GM23338 (cell line): ENCODE results near the gene TSHZ2. TPM values are rescaled to one million over a fixed set of nuclear protein-coding genes. Genes with fewer than 3 reads are reported as not detected.

Source experiments
- ATAC-seq: fragments of 200-7000 bp; cut with Tn5 transposase; 3 replicates; pipeline ENCODE4 v1.9.1; 2020
- DNase-seq: peaks from one replicate; pipeline ENCODE4 v3.0.0-alpha.2; 2015; ENCODE audit warnings: low spot score
- H2AFZ ChIP-seq: fragments of 200-600 bp; sonication (generic); 2 replicates; pipeline ENCODE4 v1.8.0; 2016; ENCODE audit warnings: antibody characterized with exemption, mild to moderate bottlenecking, moderate library complexity
- H3F3A ChIP-seq: fragments of 200-600 bp; sonication (generic); replicated peaks from 2 replicates; pipeline ENCODE4 v1.8.0; 2017; ENCODE audit warnings: antibody characterized with exemption, mixed run types, low read depth
- H3K27ac ChIP-seq: fragments of 200-600 bp; sonication (generic); 2 replicates; pipeline ENCODE4 v1.6.1; 2016; ENCODE audit warnings: low read depth
- H3K27me3 ChIP-seq: fragments of 200-600 bp; sonication (generic); 2 replicates; pipeline ENCODE4 v1.8.0; 2016; ENCODE audit warnings: mild to moderate bottlenecking, mixed run types, moderate library complexity; ENCODE audit not compliant: insufficient read depth
- H3K36me3 ChIP-seq: fragments of 200-600 bp; sonication (generic); 2 replicates; pipeline ENCODE4 v1.8.0; 2016; ENCODE audit warnings: mild to moderate bottlenecking; ENCODE audit not compliant: insufficient read depth
- H3K4me1 ChIP-seq: fragments of 200-600 bp; sonication (generic); 2 replicates; pipeline ENCODE4 v1.8.0; 2016; ENCODE audit warnings: mild to moderate bottlenecking, moderate library complexity; ENCODE audit not compliant: insufficient read depth
- H3K4me2 ChIP-seq: fragments of 200-600 bp; sonication (generic); 2 replicates; pipeline ENCODE4 v1.7.1; 2017; ENCODE audit warnings: mixed run types
- H3K4me3 ChIP-seq: fragments of 200-600 bp; sonication (generic); 2 replicates; pipeline ENCODE4 v1.6.1; 2016; ENCODE audit warnings: mixed run types
- H3K79me2 ChIP-seq: fragments of 200-600 bp; sonication (generic); replicated peaks from 2 replicates; pipeline ENCODE4 v1.8.0; 2017; ENCODE audit warnings: mild to moderate bottlenecking; ENCODE audit not compliant: insufficient read depth
- H3K9me2 ChIP-seq: fragments of 200-600 bp; sonication (generic); 2 replicates; pipeline ENCODE4 v1.8.0; 2017; ENCODE audit not compliant: insufficient read depth
- H4K20me1 ChIP-seq: fragments of 200-600 bp; sonication (generic); replicated peaks from 2 replicates; pipeline ENCODE4 v1.8.0; 2017; ENCODE audit warnings: mild to moderate bottlenecking; ENCODE audit not compliant: insufficient read depth
- H3K27ac Mint-ChIP-seq: 2 replicates; pipeline ENCODE4 v1.8.0; 2020; ENCODE audit warnings: inconsistent platforms, mild to moderate bottlenecking, moderate library complexity, mixed read lengths
- H3K27me3 Mint-ChIP-seq: 3 replicates; pipeline ENCODE4 v1.8.0; 2022; ENCODE audit warnings: low read depth, mild to moderate bottlenecking, moderate library complexity, mixed read lengths, inconsistent platforms; ENCODE audit not compliant: insufficient read depth, poor library complexity
- H3K36me3 Mint-ChIP-seq: 3 replicates; pipeline ENCODE4 v1.8.0; 2021; ENCODE audit warnings: low read depth, mild to moderate bottlenecking, inconsistent platforms, moderate library complexity, mixed read lengths
- H3K4me1 Mint-ChIP-seq: 3 replicates; pipeline ENCODE4 v1.8.0; 2020; ENCODE audit warnings: mild to moderate bottlenecking, inconsistent platforms, mixed read lengths
- H3K4me3 Mint-ChIP-seq: 3 replicates; pipeline ENCODE4 v1.8.0; 2021; ENCODE audit warnings: moderate library complexity, mild to moderate bottlenecking, inconsistent platforms, mixed read lengths
- H3K9me3 Mint-ChIP-seq: 3 replicates; pipeline ENCODE4 v1.8.0; 2020; ENCODE audit warnings: moderate library complexity, mild to moderate bottlenecking, inconsistent platforms, mixed read lengths
- CREB1 ChIP-seq: fragments of 250-450 bp; sonication (Bioruptor Pico); IDR thresholded peaks from 2 replicates; pipeline ENCODE4 v1.5.0; 2020; ENCODE audit warnings: low read depth, mild to moderate bottlenecking, moderate library complexity
- EZH2 ChIP-seq: fragments of 200-600 bp; sonication (generic); IDR thresholded peaks from one replicate; pipeline ENCODE4 v1.8.0; 2017; ENCODE audit warnings: antibody characterized with exemption, mild to moderate bottlenecking, low read depth; ENCODE audit not compliant: unreplicated experiment
- EZH2phosphoT487 ChIP-seq: fragments of 200-600 bp; sonication (generic); IDR thresholded peaks from one replicate; pipeline ENCODE4 v1.8.1; 2018; ENCODE audit warnings: antibody characterized with exemption; ENCODE audit not compliant: unreplicated experiment
- JUNB ChIP-seq: IDR thresholded peaks from one replicate; pipeline ENCODE4 v1.6.1; 2016; ENCODE audit warnings: antibody characterized with exemption; ENCODE audit not compliant: unreplicated experiment
- NANOG ChIP-seq: IDR thresholded peaks from 2 replicates; pipeline ENCODE4 v1.6.1; 2016; ENCODE audit warnings: antibody characterized with exemption, borderline replicate concordance
- POLR2AphosphoS5 ChIP-seq: IDR thresholded peaks from 2 replicates; pipeline ENCODE4 v1.6.1; 2016; ENCODE audit warnings: antibody characterized with exemption, low read depth
- STAT1 ChIP-seq: IDR thresholded peaks from one replicate; pipeline ENCODE4 v1.6.1; 2016; ENCODE audit warnings: antibody characterized with exemption; ENCODE audit not compliant: unreplicated experiment
- ZNF114 ChIP-seq: fragments of 250-450 bp; sonication (Bioruptor Pico); IDR thresholded peaks from 2 replicates; pipeline ENCODE4 v1.5.0; 2020; ENCODE audit warnings: mild to moderate bottlenecking, moderate library complexity
- ZNF331 ChIP-seq: fragments of 250-450 bp; sonication (Bioruptor Pico); IDR thresholded peaks from 2 replicates; pipeline ENCODE4 v1.5.0; 2020; ENCODE audit warnings: low read depth, mild to moderate bottlenecking, moderate library complexity
- polyA plus RNA-seq: library from polyadenylated mRNA; unstranded; fragments of >200 nt; fragmentation: Nextera tagmentation; extraction: Ambion mirVana; gene quantifications from 2 replicates; pipeline ENCODE4 v1.2.1, GENCODE V29; 2016
- total RNA-seq: library from RNA; depleted of rRNA; stranded (reverse); fragments of >200 nt; shearing (Covaris generic); gene quantifications from 2 replicates; pipeline ENCODE4 v1.2.3, GENCODE V29; 2014
- TF ChIP-seq, protein P1 (sequence below): IDR thresholded peaks from one replicate; pipeline ENCODE4 v1.6.1; 2018; ENCODE audit warnings: antibody characterized with exemption; ENCODE audit not compliant: unreplicated experiment
- TF ChIP-seq, protein P2 (sequence below): IDR thresholded peaks from 2 replicates; pipeline ENCODE4 v1.6.1; 2016; ENCODE audit warnings: antibody characterized with exemption
- TF ChIP-seq, protein P3 (sequence below), 2 experiments: fragments of 200-600 bp in 1 of 2; sonication (generic) in 1 of 2; conservative IDR thresholded peaks; 2 replicates each; pipeline versions ENCODE4 v1.5.1 to v1.6.1; 2016 to 2017; ENCODE audit warnings: antibody characterized with exemption in 2 of 2, low read depth in 2 of 2, mild to moderate bottlenecking in 2 of 2, moderate library complexity in 1 of 2

The TSHZ2 gene
- total and polyA plus RNA-seq, 2 experiments from 2014 or later, result 0.49 to 1.3 TPM

DNA sequence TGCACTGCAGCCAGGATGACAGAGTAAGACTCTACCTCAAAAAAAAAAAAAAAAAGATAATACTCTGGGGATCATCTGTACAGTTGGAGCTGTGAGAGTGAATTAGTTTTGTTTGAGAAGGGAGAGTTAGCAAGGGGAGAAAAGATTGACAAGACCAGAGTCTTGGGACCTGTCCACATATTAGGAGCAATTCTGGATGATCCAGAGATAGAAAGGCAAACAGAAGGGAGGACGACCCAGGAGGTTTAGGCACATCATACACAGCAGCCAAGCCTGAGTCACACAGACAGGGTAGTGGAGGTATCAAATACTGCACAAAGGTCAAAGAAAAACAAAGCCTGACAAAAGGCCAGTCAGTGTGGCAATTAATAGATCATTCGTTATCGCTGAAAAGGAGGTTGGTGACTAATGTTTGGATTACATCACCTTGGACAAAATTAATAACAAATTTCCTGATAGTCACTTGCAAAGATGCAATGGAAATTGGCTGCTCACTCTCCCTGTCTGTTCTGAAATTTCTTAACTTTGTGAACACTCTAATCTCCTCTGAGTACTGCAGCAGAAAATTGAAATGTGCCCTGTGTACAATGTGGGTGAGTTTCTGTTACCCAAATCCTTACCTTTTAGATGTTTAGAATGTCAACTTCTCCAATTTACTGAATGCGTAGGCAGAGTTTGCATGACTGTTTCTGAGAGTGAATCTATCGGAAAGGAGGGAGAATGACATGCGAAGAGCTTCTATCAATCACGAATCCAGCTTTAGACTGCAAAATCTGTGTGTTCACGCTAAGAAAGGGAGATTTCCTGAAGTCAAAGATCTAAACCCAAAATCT, 105.4 kb downstream of the TSHZ2 start (continued):
- TF ChIP-seq, protein P1, sequence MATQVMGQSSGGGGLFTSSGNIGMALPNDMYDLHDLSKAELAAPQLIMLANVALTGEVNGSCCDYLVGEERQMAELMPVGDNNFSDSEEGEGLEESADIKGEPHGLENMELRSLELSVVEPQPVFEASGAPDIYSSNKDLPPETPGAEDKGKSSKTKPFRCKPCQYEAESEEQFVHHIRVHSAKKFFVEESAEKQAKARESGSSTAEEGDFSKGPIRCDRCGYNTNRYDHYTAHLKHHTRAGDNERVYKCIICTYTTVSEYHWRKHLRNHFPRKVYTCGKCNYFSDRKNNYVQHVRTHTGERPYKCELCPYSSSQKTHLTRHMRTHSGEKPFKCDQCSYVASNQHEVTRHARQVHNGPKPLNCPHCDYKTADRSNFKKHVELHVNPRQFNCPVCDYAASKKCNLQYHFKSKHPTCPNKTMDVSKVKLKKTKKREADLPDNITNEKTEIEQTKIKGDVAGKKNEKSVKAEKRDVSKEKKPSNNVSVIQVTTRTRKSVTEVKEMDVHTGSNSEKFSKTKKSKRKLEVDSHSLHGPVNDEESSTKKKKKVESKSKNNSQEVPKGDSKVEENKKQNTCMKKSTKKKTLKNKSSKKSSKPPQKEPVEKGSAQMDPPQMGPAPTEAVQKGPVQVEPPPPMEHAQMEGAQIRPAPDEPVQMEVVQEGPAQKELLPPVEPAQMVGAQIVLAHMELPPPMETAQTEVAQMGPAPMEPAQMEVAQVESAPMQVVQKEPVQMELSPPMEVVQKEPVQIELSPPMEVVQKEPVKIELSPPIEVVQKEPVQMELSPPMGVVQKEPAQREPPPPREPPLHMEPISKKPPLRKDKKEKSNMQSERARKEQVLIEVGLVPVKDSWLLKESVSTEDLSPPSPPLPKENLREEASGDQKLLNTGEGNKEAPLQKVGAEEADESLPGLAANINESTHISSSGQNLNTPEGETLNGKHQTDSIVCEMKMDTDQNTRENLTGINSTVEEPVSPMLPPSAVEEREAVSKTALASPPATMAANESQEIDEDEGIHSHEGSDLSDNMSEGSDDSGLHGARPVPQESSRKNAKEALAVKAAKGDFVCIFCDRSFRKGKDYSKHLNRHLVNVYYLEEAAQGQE, result no peak
- TF ChIP-seq EZH2phosphoT487, result no peak

DNA sequence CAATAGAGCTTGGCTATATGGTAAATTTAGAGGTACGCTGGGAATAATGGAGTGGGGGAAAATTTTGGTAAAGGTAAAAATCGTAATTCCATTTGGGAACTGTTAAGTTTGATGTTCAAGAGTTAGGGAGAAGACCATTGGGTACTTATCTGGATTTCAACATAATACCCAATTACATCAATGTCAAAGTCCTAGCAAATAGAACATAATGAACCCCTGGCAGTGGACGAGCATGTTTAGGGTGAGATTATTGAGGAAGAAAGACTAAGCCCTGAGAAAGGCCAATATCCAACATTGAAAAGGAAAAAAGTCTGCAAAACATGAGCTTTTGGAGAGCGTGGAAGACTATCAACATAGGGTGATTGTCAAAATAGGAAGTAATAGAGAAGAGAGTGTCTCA, 106.6 kb downstream of the TSHZ2 start:
- Histone ChIP-seq H3K27me3 (no peaks in the 10 kb centered on the region), H3K4me1 (0 out of 2 replicates have a peak, but pooled peaks cover 5% of the 10 kb centered on the region), H2AFZ (no peak overlapping the region), H3K36me3 (no peaks in the 10 kb centered on the region), H3K27ac (no peak overlapping the region), H4K20me1 (no peaks in the 10 kb centered on the region), H3K9me2 (no peaks in the 10 kb centered on the region), H3F3A (no peaks in the 10 kb centered on the region), H3K79me2 (no peaks in the 10 kb centered on the region), H3K4me3 (no peak overlapping the region), H3K4me2 (no peak overlapping the region)
- H3K27ac Mint-ChIP-seq, result no peak overlapping the region
- ATAC-seq, result no peak
- no peak overlapping the region for H3K4me3 Mint-ChIP-seq
- no peaks in the 10 kb centered on the region for H3K36me3 Mint-ChIP-seq
- no peak for DNase-seq
- H3K27me3 Mint-ChIP-seq, result no peaks in the 10 kb centered on the region
- H3K9me3 Mint-ChIP-seq, result no peaks in the 10 kb centered on the region
- peaks cover 12% of the 10 kb centered on the region for H3K4me1 Mint-ChIP-seq
- no peak for TF ChIP-seq ZNF331
- no peak for TF ChIP-seq STAT1
- TF ChIP-seq, protein P1, result no peak
- TF ChIP-seq, protein P2, sequence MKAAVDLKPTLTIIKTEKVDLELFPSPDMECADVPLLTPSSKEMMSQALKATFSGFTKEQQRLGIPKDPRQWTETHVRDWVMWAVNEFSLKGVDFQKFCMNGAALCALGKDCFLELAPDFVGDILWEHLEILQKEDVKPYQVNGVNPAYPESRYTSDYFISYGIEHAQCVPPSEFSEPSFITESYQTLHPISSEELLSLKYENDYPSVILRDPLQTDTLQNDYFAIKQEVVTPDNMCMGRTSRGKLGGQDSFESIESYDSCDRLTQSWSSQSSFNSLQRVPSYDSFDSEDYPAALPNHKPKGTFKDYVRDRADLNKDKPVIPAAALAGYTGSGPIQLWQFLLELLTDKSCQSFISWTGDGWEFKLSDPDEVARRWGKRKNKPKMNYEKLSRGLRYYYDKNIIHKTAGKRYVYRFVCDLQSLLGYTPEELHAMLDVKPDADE, result no peak
- no peak for TF ChIP-seq JUNB
- no peak for TF ChIP-seq EZH2
- TF ChIP-seq NANOG, result no peak
- TF ChIP-seq, protein P3, sequence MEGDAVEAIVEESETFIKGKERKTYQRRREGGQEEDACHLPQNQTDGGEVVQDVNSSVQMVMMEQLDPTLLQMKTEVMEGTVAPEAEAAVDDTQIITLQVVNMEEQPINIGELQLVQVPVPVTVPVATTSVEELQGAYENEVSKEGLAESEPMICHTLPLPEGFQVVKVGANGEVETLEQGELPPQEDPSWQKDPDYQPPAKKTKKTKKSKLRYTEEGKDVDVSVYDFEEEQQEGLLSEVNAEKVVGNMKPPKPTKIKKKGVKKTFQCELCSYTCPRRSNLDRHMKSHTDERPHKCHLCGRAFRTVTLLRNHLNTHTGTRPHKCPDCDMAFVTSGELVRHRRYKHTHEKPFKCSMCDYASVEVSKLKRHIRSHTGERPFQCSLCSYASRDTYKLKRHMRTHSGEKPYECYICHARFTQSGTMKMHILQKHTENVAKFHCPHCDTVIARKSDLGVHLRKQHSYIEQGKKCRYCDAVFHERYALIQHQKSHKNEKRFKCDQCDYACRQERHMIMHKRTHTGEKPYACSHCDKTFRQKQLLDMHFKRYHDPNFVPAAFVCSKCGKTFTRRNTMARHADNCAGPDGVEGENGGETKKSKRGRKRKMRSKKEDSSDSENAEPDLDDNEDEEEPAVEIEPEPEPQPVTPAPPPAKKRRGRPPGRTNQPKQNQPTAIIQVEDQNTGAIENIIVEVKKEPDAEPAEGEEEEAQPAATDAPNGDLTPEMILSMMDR (conservative IDR thresholded peaks at IDR 0.05; ENCODE audit: low read depth in 2 of 2), result no peak
- TF ChIP-seq CREB1, result no peak
- no peak for TF ChIP-seq POLR2AphosphoS5
- TF ChIP-seq ZNF114 (CRISPR knock-in tag), result no peak
